H1 (cell line): Measurements from ENCODE around the gene ARHGAP18. TPM values are rescaled to one million over a fixed set of nuclear protein-coding genes. Genes with fewer than 3 reads are reported as not detected.

ENCODE experiments used
- NRF1 ChIP-seq: IDR thresholded peaks from 2 replicates; pipeline ENCODE4 v1.6.1; 2011; ENCODE audit warnings: mild to moderate bottlenecking, low read depth, low read length, improper control_type of control experiment
- RNF2 ChIP-seq: fragments of 200-900, 300-1000 bp; sonication (generic); IDR thresholded peaks from 2 replicates; pipeline ENCODE4 v1.7.1; 2016; ENCODE audit warnings: borderline replicate concordance, low read depth, mild to moderate bottlenecking, antibody characterized with exemption, low read length; ENCODE audit not compliant: poor library complexity, severe bottlenecking; ENCODE audit errors: missing control alignments
- TEAD4 ChIP-seq: IDR thresholded peaks from 2 replicates; pipeline ENCODE4 v1.6.1; 2012; ENCODE audit warnings: low read depth, low read length, inconsistent platforms, mixed read lengths
- polyA plus RNA-seq, 7 experiments: library from polyadenylated mRNA; depleted of rRNA in 3 of 7; stranded (reverse) in 5 of 7; unstranded in 2 of 7; fragments of >200 nt in 5 of 7; fragments of 200-250 nt in 2 of 7; gene quantifications; 1 replicate in 5 of 7; 2 replicates in 1 of 7; 4 replicates in 1 of 7; pipeline versions ENCODE4 v1.2.1 to v1.2.3, GENCODE V29; 2011 to 2013; ENCODE audit warnings: missing spikeins in 2 of 7, mixed read lengths in 2 of 7
- total RNA-seq: library from RNA; stranded (reverse); fragmentation: NEBNext Ultra II Directional; extraction: Animal tissue kit (Norgen Biotek cat#: 25700); gene quantifications from 2 replicates; pipeline ENCODE4 v1.2.1, GENCODE V29; 2021

Gene ARHGAP18
- total and polyA plus RNA-seq, 2 of the 8 experiments (the other 6 are each of a cell fraction or from before 2014, with no cell fraction given) = 0.83 to 4.5 TPM

DNA sequence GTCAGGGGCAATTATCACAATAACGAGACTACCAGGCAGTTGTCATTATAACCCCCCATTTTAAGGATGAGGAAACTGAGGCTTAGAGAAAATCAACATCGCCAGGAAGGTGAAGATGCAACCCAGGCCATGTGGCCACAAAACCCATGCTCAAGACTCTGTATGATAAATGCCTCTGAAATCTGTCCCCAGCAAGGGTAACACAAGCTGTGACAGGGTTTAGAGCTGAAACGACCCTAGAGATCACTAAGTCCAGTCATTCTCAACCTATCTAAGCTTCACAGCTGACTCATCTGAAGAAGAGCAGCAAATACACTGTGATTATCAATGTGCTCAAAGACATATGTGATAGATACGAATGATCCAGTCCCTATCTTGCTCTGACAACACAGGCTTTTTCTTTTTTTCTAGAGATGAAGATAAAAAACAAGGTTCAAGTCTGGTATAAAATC lies 47.0 kb downstream of the ARHGAP18 start (continued):
- TF ChIP-seq TEAD4 (no peak), NRF1 (no peak), RNF2 (no peak)
